GM19452 (cell line): ENCODE data around the gene SMOC2.

Experiments used
- ATAC-seq: cut with Tn5 transposase; IDR thresholded peaks from one replicate; pipeline ENCODE4 v1.9.1; 2021; ENCODE audit not compliant: unreplicated experiment

SMOC2 gene

GRCh38 chr6:168479421-168479820 lies 38.4 kb downstream of the SMOC2 start:
- no peak for ATAC-seq

DNA sequence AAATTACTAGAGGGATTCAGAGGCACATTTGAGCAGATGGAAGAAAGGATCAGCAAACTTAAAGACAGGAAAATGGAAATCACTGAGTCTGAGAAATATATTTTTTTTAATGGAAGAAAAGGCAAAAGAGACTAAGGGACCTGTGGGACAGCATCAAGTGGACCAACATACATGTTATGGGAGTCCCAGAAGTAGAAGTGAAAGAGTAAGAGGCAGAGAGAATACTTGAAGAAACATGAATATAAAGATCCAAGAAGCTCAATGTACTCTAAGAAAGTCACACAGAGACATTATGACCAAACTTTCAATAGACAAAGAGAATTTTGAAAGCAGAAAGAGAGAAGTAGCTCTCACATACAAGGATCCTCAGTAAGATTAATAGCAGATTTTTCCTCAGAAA lies 39.5 kb downstream of the SMOC2 start:
- no peak for ATAC-seq

GRCh38 chr6:168485818-168486217 lies 44.8 kb downstream of the SMOC2 start:
- no peak for ATAC-seq

- ATAC-seq: no peak
Observed at GRCh38 chr6:168490757-168491156, 49.8 kb downstream of the SMOC2 start.

DNA sequence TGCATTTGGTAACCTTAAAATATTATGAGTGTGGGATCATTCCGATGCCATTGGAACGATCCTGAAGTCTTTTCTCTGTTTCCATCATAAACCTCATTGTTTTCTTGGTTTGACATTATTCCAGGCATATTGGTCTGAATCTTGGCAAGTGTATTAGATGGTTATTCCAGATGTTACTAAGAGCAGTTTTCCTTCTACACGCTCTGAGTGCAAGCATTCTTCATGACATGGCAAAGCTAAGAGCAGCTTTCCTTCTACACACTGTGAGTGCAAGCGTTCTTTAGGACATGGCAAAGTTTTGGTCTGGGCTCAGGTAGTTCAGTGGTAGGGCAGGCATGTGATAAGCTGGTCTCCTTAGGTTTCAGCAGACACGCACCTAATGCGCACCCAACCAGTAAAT lies 53.0 kb downstream of the SMOC2 start:
- ATAC-seq: no peak

- ATAC-seq: no peak
Observed at GRCh38 chr6:168494726-168495125, 53.7 kb downstream of the SMOC2 start.

GRCh38 chr6:168495133-168495532 lies 54.1 kb downstream of the SMOC2 start:
- ATAC-seq: no peak

DNA sequence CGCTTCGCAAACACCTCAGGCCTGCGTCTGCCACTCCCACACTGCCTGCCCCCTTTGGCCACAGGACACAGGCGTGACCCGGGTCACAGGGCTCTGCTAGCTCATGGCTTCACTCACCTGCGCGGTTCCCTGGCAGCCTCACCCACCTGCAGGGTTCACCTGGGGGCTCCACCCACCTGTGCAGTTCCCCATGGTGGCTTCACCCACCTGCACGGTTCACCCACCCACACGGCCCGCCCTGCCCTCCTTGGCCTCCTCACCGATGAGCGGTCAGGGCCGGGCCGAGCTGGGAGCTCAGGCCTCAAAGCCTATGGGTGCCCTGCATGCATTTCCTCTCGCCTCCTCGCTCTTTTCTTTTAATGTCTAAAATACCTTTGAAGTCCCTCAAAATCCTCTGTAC lies 54.7 kb downstream of the SMOC2 start:
- ATAC-seq: no peak

DNA sequence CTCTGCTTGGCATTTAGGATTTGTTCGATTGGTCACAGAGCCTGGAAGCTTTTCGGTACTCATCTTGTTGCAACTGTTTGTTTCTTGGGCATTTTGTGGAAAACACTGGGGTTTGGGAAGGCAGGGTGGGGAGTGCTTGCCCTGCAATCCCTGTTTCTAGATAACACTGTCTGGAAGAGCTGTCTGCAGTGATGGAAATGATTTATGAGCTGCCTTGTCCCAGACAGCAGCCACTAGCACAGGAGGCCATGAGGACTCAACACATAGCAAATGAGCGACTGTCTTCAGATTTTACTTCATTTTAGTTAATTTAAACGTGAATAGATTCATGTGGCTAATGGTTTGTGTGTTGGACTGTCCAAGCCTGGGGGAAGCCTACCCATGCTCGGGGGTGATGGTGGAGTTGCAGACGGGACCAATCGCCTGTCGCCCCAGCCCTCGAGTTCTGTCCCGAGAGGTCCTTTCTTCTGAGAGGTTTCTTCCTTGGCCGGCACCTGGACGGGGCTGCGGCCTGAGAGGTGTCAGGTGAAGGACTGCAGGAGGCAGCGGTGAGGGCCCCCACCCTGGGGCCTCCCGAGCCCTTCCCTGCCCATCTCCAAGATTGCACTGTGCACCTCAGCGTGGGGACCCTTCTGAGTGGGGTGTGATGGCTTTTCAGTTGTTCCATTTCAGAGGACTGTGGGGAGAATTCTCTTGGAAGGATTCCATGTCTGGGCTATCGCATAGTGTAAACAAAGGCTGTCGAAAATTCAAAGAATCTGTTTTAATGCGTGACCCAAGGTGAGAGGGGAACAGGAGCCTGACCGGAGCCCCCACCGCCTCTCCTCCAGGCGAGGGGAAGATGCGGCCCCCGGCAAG lies 55.4 kb downstream of the SMOC2 start:
- ATAC-seq: no peak

GRCh38 chr6:168496997-168497331 lies 56.0 kb downstream of the SMOC2 start:
- no peak for ATAC-seq

GRCh38 chr6:168497381-168497780 lies 56.4 kb downstream of the SMOC2 start:
- no peak for ATAC-seq

- ATAC-seq: no peak
Observed at GRCh38 chr6:168498161-168498843, 57.3 kb downstream of the SMOC2 start.

DNA sequence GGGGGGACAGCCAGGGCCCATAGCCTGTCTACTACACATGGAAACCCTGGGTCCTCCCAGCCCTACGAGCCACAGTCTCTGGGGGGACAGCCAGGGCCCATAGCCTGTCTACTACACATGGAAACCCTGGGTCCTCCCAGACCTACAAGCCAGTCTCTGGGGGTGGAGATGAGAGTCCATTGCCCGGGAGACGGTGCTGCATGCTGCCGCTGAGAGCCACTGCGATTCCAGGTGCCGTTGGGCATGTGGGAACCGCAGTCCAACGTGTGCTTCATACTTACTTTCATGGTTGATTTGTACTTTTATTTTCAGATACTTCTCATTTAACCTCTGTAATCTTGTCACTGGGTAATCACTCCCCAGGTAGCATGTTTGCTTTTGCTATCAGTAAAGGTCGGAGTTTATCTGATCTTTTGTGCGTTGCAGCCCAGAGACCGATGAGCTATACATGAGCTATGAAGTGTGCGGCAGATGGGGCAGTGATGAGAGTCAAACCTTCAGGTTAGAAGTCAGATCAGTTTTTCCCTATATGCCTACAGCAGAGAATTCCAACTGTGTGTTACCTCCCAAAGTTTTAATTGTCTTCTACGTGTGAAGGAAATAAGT lies 58.2 kb downstream of the SMOC2 start:
- no peak for ATAC-seq

DNA sequence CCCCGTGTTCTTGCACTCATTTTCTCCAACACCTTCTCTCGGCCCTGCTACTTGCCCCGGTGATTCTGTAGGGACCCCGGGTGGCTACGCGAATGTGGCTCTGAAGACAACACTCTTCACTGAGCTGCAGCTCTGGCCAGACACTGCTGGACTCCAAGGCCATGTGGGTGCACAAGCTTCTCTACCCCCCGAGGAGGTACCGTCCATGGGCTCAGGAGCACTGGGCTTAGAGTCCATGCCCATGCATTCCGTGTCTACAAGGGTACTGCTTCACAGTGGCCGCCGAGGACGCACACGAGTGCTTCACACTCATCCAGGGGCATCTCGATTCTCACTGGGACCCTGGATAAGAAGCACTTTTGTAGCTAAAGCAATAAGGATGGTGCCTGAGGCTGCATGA lies 59.5 kb downstream of the SMOC2 start:
- no peak for ATAC-seq

GRCh38 chr6:168501561-168501960 lies 60.6 kb downstream of the SMOC2 start:
- ATAC-seq: no peak

DNA sequence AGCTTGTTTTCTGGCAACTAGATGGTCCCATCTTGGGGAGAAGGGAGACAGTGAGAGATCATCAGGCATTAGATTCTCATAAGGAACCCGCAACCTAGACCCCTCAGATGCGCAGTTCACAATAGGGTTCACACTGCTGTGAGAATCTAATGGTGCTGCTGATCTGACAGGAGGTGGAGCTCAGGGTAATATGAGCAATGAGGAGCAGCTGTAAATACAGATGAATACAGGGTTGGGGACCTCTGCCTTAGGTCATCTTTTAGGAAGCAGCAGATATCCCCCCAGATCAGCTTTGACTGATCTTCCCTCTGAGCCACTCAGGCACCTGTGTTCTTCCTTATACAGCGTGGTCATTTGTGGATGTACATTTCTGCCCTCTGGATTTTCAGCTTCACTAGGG lies 63.4 kb downstream of the SMOC2 start:
- no peak for ATAC-seq

- no peak for ATAC-seq
Observed at GRCh38 chr6:168506460-168506859, 65.5 kb downstream of the SMOC2 start.

GRCh38 chr6:168507297-168507696 lies 66.3 kb downstream of the SMOC2 start:
- no peak for ATAC-seq

- ATAC-seq: no peak
Observed at GRCh38 chr6:168507730-168508129, 66.7 kb downstream of the SMOC2 start.

DNA sequence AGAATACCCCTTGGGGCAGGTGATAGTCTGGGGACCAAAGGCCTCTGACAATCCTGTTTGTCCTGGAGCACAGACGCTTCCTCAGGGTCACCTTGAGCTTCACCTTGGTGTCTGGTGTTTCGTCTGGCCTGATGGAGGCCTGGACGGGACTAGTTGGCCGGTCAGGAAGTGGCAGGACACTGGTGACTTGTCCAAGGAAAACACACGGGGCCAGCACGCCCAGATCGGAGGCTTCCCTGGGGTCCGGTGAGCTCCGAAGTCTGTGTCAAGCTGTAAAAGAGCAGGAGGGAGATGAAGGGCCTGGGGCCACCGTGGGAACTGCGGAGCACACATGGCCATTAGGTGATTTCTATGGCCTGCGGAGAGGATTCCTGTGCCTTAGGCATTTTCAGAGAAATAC lies 67.9 kb downstream of the SMOC2 start:
- no peak for ATAC-seq

DNA sequence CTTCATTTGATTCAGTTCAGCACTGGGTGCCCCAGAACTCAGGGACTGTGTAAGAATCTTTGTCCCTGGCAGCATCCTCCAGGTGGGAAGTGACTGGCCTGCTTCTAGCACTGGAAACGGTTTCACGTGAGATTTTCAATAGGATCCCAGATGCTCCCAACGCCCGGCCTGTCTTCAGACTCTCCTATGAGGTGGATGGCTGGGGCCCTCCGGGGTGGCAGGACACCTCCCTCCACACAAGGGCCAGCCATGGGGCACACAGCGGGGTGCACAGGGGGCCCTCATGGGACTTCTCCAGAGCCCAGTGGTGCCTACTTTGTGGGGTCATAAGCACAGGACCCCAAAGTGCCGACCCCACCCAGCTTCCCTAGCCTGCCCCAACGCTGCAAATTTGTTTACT lies 72.8 kb downstream of the SMOC2 start:
- ATAC-seq: no peak

- no peak for ATAC-seq
Observed at GRCh38 chr6:168514216-168514615, 73.2 kb downstream of the SMOC2 start.
